ENCODE measurements around the gene PRMT7.

PRMT7 gene

GRCh38 chr16:68373528-68374245 lies 62.9 kb downstream of the PRMT7 start:
- DNase-seq (ENCODE audit: low read depth), result no peak

GRCh38 chr16:68374246-68374805 lies 63.5 kb downstream of the PRMT7 start:
- TF ChIP-seq CTCF (IDR thresholded peaks at IDR 0.05; ENCODE audit: insufficient read depth, low read depth, low read length, missing control alignments), result no peak
- DNase-seq (ENCODE audit: low read depth), result no peak
- no peak overlapping the region for H3K4me3 ChIP-seq (ENCODE audit: low read depth, low read length)

More at GRCh38 chr16:68373528-68374245, 62.9 kb downstream of the PRMT7 start:
- no peak overlapping the region for H3K4me3 ChIP-seq (ENCODE audit: low read depth, low read length)
- no peak for TF ChIP-seq CTCF (IDR thresholded peaks at IDR 0.05; ENCODE audit: insufficient read depth, low read depth, low read length, missing control alignments)

- TF ChIP-seq CTCF (IDR thresholded peaks at IDR 0.05; ENCODE audit: insufficient read depth, low read depth, low read length, missing control alignments), result no peak
- no peak for DNase-seq (ENCODE audit: low read depth)
- H3K4me3 ChIP-seq (ENCODE audit: low read depth, low read length), result no peak overlapping the region
Measured at GRCh38 chr16:68374961-68375660, 64.3 kb downstream of the PRMT7 start.

- no peak for DNase-seq (ENCODE audit: low read depth)
- TF ChIP-seq CTCF (IDR thresholded peaks at IDR 0.05; ENCODE audit: insufficient read depth, low read depth, low read length, missing control alignments), result no peak
- no peak overlapping the region for H3K4me3 ChIP-seq (ENCODE audit: low read depth, low read length)
Measured at GRCh38 chr16:68375801-68376536, 65.2 kb downstream of the PRMT7 start.

- TF ChIP-seq CTCF (IDR thresholded peaks at IDR 0.05; ENCODE audit: insufficient read depth, low read depth, low read length, missing control alignments), result no peak
- no peak overlapping the region for H3K4me3 ChIP-seq (ENCODE audit: low read depth, low read length)
- no peak for DNase-seq (ENCODE audit: low read depth)
Measured at GRCh38 chr16:68376590-68376989, 65.8 kb downstream of the PRMT7 start.

- no peak overlapping the region for H3K4me3 ChIP-seq (ENCODE audit: low read depth, low read length)
- no peak for TF ChIP-seq CTCF (IDR thresholded peaks at IDR 0.05; ENCODE audit: insufficient read depth, low read depth, low read length, missing control alignments)
Measured at GRCh38 chr16:68377221-68377620, 66.4 kb downstream of the PRMT7 start.

More at GRCh38 chr16:68377221-68377620, 66.4 kb downstream of the PRMT7 start:
- no peak for DNase-seq (ENCODE audit: low read depth)

All from GM12865 (cell line).